ENCODE results near the gene UBC. TPM values are rescaled to one million over a fixed set of nuclear protein-coding genes. Genes with fewer than 3 reads are reported as not detected.

Gene UBC
- polyA plus RNA-seq, 1 experiment, result 1,376 TPM

DNA sequence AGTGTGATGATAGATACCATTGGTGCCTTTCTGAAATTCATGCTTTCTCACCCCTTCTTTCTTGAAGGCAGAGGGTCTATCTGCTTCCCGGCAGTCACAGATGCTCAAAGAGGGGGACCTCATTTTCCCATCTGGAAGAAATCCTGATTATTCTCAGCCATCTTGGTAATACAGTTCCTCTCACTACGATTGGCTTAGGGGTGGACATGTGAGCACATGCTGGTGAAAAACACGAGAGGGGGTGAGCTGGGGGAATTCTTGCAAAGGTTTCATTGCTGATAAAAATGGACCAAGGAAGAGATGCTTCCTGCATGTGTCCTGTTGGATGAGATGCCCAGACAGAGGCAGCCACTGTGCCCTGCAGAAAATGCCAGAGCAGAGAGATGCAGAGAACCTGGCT lies 37.0 kb downstream of the UBC start:
- DNase-seq (ENCODE audit: low read depth, low spot score), result no peak
- POLR2A ChIA-PET, result no interaction called here
- CTCF ChIA-PET, result no interaction called here

DNA sequence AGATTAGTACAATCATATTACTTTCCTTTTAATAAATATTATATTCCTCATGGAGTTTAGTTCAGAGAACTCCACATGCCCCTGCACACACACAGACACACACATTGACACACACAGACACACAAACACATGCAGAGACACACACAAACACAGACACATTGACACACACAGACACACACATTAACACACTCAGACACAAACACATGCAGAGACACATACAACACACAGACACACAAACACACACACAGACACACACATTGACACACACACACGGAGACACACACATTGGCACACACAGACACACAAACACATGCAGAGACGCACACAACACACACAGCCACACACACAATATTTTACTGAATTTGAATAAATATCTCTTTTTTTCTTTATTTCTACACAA lies 38.3 kb downstream of the UBC start:
- DNase-seq (ENCODE audit: low read depth, low spot score), result no peak
- ChIA-PET POLR2A (no interaction called here), CTCF (no interaction called here)
- TF ChIP-seq, protein P1, sequence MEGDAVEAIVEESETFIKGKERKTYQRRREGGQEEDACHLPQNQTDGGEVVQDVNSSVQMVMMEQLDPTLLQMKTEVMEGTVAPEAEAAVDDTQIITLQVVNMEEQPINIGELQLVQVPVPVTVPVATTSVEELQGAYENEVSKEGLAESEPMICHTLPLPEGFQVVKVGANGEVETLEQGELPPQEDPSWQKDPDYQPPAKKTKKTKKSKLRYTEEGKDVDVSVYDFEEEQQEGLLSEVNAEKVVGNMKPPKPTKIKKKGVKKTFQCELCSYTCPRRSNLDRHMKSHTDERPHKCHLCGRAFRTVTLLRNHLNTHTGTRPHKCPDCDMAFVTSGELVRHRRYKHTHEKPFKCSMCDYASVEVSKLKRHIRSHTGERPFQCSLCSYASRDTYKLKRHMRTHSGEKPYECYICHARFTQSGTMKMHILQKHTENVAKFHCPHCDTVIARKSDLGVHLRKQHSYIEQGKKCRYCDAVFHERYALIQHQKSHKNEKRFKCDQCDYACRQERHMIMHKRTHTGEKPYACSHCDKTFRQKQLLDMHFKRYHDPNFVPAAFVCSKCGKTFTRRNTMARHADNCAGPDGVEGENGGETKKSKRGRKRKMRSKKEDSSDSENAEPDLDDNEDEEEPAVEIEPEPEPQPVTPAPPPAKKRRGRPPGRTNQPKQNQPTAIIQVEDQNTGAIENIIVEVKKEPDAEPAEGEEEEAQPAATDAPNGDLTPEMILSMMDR (IDR thresholded peaks at IDR 0.05; ENCODE audit: low read depth, low read length), result no peak
- Histone ChIP-seq H3K27ac (ENCODE audit: low read depth, low read length) (no peak overlapping the region), H3K4me3 (ENCODE audit: low read depth, low read length) (no peak overlapping the region), H3K27me3 (ENCODE audit: control insufficient read depth, insufficient read depth, low read length) (peaks cover 2% of the 10 kb centered on the region), H3K9me3 (ENCODE audit: control insufficient read depth, insufficient read depth, low read length) (no peaks in the 10 kb centered on the region)

More for the DNA sequence above, 37.0 kb downstream of the UBC start:
- H3K9me3 ChIP-seq (ENCODE audit: control insufficient read depth, insufficient read depth, low read length), result no peaks in the 10 kb centered on the region
- no peak overlapping the region for H3K27ac ChIP-seq (ENCODE audit: low read depth, low read length)
- no peaks in the 10 kb centered on the region for H3K27me3 ChIP-seq (ENCODE audit: control insufficient read depth, insufficient read depth, low read length)
- no peak overlapping the region for H3K4me3 ChIP-seq (ENCODE audit: low read depth, low read length)
- TF ChIP-seq, protein P1 (IDR thresholded peaks at IDR 0.05; ENCODE audit: low read depth, low read length), result no peak

DNA sequence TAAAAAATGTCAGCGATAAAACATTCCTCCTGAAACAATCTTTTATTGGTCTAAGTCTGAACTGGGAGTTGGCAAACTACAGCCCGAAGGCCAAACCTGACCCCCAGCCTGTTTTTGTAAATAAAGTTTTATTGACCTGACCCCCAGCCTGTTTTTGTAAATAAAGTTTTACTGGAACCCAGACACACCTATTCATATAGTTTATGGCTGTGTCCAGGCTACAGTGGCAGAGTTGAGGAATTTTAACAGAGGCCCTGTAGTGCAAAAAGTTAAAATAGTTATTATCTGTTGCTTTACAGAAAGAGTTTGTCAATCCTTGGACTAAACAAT lies 38.7 kb downstream of the UBC start:
- peaks cover 2% of the 10 kb centered on the region for H3K27me3 ChIP-seq (ENCODE audit: control insufficient read depth, insufficient read depth, low read length)
- ChIA-PET CTCF (no interaction called here), POLR2A (no interaction called here)
- H3K27ac ChIP-seq (ENCODE audit: low read depth, low read length), result no peak overlapping the region
- H3K9me3 ChIP-seq (ENCODE audit: control insufficient read depth, insufficient read depth, low read length), result no peaks in the 10 kb centered on the region
- H3K4me3 ChIP-seq (ENCODE audit: low read depth, low read length), result no peak overlapping the region
- no peak for DNase-seq (ENCODE audit: low read depth, low spot score)
- TF ChIP-seq, protein P1 (IDR thresholded peaks at IDR 0.05; ENCODE audit: low read depth, low read length), result no peak

DNA sequence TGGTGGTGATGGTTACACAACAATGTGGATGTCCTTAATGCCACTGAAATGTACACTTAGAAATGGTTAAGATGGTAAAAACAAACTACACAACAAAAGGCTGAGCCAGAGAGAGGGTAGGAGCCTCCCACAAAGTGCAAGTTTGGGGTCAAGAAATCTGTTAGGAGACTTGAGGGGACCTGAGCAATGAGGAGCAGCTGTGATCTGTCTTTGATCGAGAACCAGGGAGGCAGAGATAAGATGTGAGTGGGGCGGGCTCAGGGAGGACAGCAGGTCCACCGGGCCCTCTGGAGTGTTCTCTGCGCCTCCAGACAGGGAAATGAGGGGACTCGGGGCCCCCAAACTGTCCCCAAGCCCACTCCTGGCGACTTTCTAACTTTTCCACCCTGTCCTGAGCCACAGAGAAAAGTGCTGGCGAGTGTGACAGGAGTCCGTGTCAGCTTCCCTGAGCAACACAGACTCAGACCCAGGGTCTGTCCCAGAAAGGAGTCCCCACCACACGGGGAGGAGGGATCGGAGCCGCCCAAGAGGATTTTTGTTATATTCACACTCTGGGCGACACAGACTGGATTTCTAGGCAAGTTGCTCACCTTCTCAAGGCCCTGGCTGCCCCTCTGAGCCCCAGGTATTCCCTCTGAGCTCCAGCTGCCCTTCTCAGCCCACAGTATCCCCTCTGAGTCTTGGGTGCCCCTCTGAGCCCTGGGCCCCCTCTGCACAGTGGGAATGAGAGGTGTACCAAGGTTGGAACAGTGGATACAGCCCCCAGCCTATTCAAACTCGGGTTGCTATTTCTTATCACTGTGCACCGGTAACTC lies 39.3 kb downstream of the UBC start:
- no peak overlapping the region for H3K4me3 ChIP-seq (ENCODE audit: low read depth, low read length)
- TF ChIP-seq, protein P1 (IDR thresholded peaks at IDR 0.05; ENCODE audit: low read depth, low read length), result no peak
- DNase-seq (ENCODE audit: low read depth, low spot score), result no peak
- H3K27me3 ChIP-seq (ENCODE audit: control insufficient read depth, insufficient read depth, low read length), result peaks cover 2% of the 10 kb centered on the region
- H3K9me3 ChIP-seq (ENCODE audit: control insufficient read depth, insufficient read depth, low read length), result no peaks in the 10 kb centered on the region
- CTCF ChIA-PET, result no interaction called here
- POLR2A ChIA-PET, result no interaction called here
- H3K27ac ChIP-seq (ENCODE audit: low read depth, low read length), result no peak overlapping the region

DNA sequence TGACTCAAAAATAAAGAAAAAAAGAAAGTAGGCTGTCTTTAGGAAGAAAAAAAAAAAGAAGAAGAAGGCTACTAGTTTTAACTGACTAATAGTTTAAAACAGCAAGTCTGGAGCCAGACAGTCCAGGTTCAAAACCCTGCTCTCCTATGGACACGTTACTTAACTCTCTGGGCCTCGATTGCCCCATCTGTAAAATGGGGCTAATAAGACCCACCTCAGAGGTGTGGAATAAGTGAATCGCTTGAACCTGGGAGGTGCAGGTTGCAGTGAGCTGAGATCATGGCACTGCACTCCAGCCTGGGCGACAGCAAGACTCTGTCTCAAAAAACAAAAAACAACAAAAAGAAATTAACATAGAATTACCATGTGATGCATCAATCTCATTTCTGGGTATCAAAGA lies 40.3 kb downstream of the UBC start:
- ChIA-PET CTCF (no interaction called here), POLR2A (no interaction called here)
- Histone ChIP-seq H3K9me3 (ENCODE audit: control insufficient read depth, insufficient read depth, low read length) (no peaks in the 10 kb centered on the region), H3K27ac (ENCODE audit: low read depth, low read length) (no peak overlapping the region), H3K4me3 (ENCODE audit: low read depth, low read length) (no peak overlapping the region), H3K27me3 (ENCODE audit: control insufficient read depth, insufficient read depth, low read length) (peaks cover 2% of the 10 kb centered on the region)
- TF ChIP-seq, protein P1 (IDR thresholded peaks at IDR 0.05; ENCODE audit: low read depth, low read length), result no peak
- no peak for DNase-seq (ENCODE audit: low read depth, low spot score)

All from AG04450 (cell line).